Fibroblast of the conjunctiva (primary cell): ENCODE results near the gene SEC61B.

ENCODE experiments used
- DNase-seq: peaks from one replicate; pipeline ENCODE4 v3.0.0-alpha.2; 2010; ENCODE audit warnings: low read depth

The SEC61B gene

GRCh38 chr9:99274016-99274415 is 51.9 kb downstream of the SEC61B start:
- DNase-seq = no peak

- no peak for DNase-seq
Observed at GRCh38 chr9:99274495-99274894, 52.4 kb downstream of the SEC61B start.
